Measurements from ENCODE around the gene KCNH8.
"Not testable (repeated sequence)": the region's sequence is repeated elsewhere in the genome, so short reads cannot be mapped to it uniquely, and the experiment has no call there.

KCNH8 gene

GRCh38 chr3:19147905-19148767, at the start of gene KCNH8:
TSS of gene KCNH8 (plus strand) at chr3:19148510. CDS start at chr3:19148720, 210 bp downstream.
- H3K27me3 ChIP-seq (ENCODE audit: control insufficient read depth, insufficient read depth, low read length) = no peaks in the 10 kb centered on the region
- H3K4me1 ChIP-seq = peaks cover 2% of the 10 kb centered on the region
- peak; percentile 18 for TF ChIP-seq CTCF (IDR thresholded peaks at IDR 0.05)
- H3K27ac ChIP-seq = peak within 1 kb of the TSS; percentile 88
- no peaks in the 10 kb centered on the region for H3K9me3 ChIP-seq (ENCODE audit: control insufficient read depth, low read length)
- H3K4me3 ChIP-seq (ENCODE audit: low read depth, low read length) = peak within 1 kb of the TSS; percentile 76
- peak within 1 kb of the TSS; percentile 77 for H3K4me2 ChIP-seq (ENCODE audit: low read length)
- no peaks in the 10 kb centered on the region for H3K79me2 ChIP-seq
- peak within 1 kb of the TSS; percentile 97 for H2AFZ ChIP-seq
- H3K9ac ChIP-seq = peak within 1 kb of the TSS; percentile 40
- no peaks in the 10 kb centered on the region for H3K36me3 ChIP-seq (ENCODE audit: control insufficient read depth, insufficient read depth, low read length)

GRCh38 chr3:19102654-19103290, 45.5 kb upstream of the KCNH8 start:
- not testable (repeated sequence) for H3K4me2 ChIP-seq (ENCODE audit: low read length); H3K9ac ChIP-seq; H3K4me1 ChIP-seq; H3K79me2 ChIP-seq; H3K27me3 ChIP-seq (ENCODE audit: control insufficient read depth, insufficient read depth, low read length); H3K9me3 ChIP-seq (ENCODE audit: control insufficient read depth, low read length); H3K4me3 ChIP-seq (ENCODE audit: low read depth, low read length); H3K36me3 ChIP-seq (ENCODE audit: control insufficient read depth, insufficient read depth, low read length)
- peak overlapping the region; percentile 51 for H2AFZ ChIP-seq
- H3K27ac ChIP-seq = peak overlapping the region; percentile 22

GRCh38 chr3:19103510-19103909, 44.8 kb upstream of the KCNH8 start:
- Histone ChIP-seq H3K9ac (no peak overlapping the region), H3K79me2 (no peaks in the 10 kb centered on the region), H3K36me3 (ENCODE audit: control insufficient read depth, insufficient read depth, low read length) (no peaks in the 10 kb centered on the region), H3K27me3 (ENCODE audit: control insufficient read depth, insufficient read depth, low read length) (no peaks in the 10 kb centered on the region), H3K4me3 (ENCODE audit: low read depth, low read length) (no peak overlapping the region), H3K4me1 (no peaks in the 10 kb centered on the region), H3K9me3 (ENCODE audit: control insufficient read depth, low read length) (no peaks in the 10 kb centered on the region), H3K4me2 (ENCODE audit: low read length) (no peak overlapping the region), H3K27ac (no peak overlapping the region), H2AFZ (peak overlapping the region; percentile 51)
- TF ChIP-seq CTCF (IDR thresholded peaks at IDR 0.05) = no peak

GRCh38 chr3:19104459-19104858, 43.9 kb upstream of the KCNH8 start:
- Histone ChIP-seq H3K4me3 (ENCODE audit: low read depth, low read length) (no peak overlapping the region), H3K4me1 (no peaks in the 10 kb centered on the region), H3K27ac (no peak overlapping the region), H3K79me2 (no peaks in the 10 kb centered on the region), H3K36me3 (ENCODE audit: control insufficient read depth, insufficient read depth, low read length) (no peaks in the 10 kb centered on the region), H2AFZ (no peak overlapping the region), H3K4me2 (ENCODE audit: low read length) (no peak overlapping the region), H3K9ac (no peak overlapping the region), H3K9me3 (ENCODE audit: control insufficient read depth, low read length) (no peaks in the 10 kb centered on the region), H3K27me3 (ENCODE audit: control insufficient read depth, insufficient read depth, low read length) (no peaks in the 10 kb centered on the region)
- no peak for TF ChIP-seq CTCF (IDR thresholded peaks at IDR 0.05)

- H3K27ac ChIP-seq = no peak overlapping the region
- no peak for TF ChIP-seq CTCF (IDR thresholded peaks at IDR 0.05)
- no peaks in the 10 kb centered on the region for H3K4me1 ChIP-seq
- H2AFZ ChIP-seq = no peak overlapping the region
- H3K27me3 ChIP-seq (ENCODE audit: control insufficient read depth, insufficient read depth, low read length) = no peaks in the 10 kb centered on the region
- H3K4me3 ChIP-seq (ENCODE audit: low read depth, low read length) = no peak overlapping the region
- H3K9me3 ChIP-seq (ENCODE audit: control insufficient read depth, low read length) = no peaks in the 10 kb centered on the region
- H3K36me3 ChIP-seq (ENCODE audit: control insufficient read depth, insufficient read depth, low read length) = no peaks in the 10 kb centered on the region
- no peaks in the 10 kb centered on the region for H3K79me2 ChIP-seq
- H3K9ac ChIP-seq = no peak overlapping the region
- no peak overlapping the region for H3K4me2 ChIP-seq (ENCODE audit: low read length)
These were observed 42.5 kb upstream of the KCNH8 start for GRCh38 chr3:19105826-19106225.

All from parathyroid adenoma (tissue), 2 donors.